ENCODE measurements around the gene PLEKHG4B. TPM values are rescaled to one million over a fixed set of nuclear protein-coding genes. Genes with fewer than 3 reads are reported as not detected.

PLEKHG4B gene
- total RNA-seq, 1 donor from 2014 or later = not detected

DNA sequence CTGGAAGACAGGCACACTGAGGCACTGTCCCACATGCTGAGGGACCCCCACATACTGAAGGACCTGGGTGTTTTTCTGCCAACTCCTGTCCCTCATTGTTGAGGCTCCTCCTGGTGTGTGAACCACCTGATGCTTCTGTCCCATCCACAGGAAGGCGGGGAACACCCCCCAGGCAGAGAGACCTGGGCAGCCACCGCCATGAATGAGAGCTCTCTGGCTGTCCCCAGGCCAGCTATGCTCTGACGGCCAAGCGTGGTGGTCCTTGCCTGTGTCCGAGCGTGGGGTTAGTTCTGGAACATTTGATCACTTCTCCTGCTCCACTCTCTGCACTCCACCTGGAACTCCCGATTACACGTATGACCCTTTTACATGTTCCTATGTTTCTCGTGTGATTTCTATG, 87.4 kb downstream of the PLEKHG4B start:
- DNase-seq = no peak
- ATAC-seq = no peak
- intact Hi-C loops (cut with micrococcal nuclease) = no loop called here

DNA sequence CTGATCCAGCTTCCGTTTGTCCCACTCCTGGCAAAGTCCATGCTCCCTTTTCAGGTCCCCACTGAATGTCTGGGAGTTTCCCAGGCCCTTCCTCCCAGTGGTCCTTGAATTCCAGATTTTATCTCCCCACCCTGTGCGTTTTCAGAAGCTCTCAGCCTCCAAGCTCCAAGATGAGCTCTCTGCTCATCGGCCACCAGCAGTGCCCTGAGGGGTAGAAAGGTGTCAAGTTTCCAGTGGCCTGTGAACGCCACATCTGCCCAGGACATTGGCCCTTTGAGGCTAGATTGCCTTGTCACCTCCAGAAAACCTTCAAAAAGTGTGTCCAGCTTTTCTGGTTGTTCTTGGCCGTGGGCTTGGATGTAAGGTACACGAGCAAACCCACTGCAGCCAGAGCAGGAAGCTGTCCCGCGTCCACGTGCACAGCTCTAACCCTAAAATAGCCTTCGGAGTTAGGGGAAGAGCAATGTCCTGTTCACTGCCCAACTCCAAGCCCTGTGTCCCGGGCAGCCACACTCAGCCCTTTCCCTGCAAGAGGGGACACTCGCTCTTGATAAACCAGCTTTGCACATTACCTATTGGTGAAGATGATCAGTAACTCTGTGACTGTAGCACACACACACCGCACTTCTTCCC, 88.4 kb downstream of the PLEKHG4B start:
- DNase-seq = no peak
- peak; percentile 68 for ATAC-seq
- intact Hi-C loops (cut with micrococcal nuclease) = no loop called here

DNA sequence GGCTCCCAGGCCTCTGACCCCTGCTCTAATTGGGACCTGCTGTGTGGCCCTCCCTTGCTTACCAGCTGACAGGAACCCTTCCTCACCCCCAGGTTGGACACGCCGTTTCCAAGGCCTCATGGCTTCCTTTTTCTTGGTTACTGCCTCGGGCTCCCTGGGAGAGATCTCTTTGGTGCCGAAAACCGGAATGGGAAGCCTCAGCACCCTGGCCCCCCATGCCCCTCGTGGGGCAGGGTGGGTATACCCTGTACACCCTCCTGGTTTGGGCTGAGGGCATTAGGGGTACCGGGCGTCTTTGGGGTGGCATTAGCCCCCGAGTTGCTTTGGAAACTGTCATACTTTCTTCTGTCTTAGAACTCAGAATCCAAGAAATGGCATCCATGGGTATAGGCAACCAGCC, 89.2 kb downstream of the PLEKHG4B start:
- ATAC-seq (no peak), DNase-seq (no peak)
- intact Hi-C loops (cut with micrococcal nuclease) = no loop called here

DNA sequence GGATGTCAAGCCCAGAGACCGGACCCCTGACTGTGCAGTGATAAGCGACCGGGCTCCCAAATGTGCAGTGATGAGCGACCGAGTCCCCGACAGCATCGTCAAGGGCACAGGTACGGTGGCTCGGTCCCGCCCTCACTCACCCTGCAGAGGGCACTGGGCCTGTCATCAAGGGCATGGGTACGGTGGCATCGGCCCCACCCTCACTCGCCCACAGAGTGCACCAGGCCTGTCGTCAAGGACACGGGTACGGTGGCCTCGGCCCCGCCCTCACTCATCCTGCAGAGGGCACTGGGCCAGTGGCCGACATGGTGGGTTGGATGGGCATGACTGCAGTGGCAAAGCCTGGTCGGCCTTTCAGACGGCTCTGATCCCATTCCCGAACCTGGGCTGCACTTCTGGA, 89.6 kb downstream of the PLEKHG4B start:
- intact Hi-C loops (cut with micrococcal nuclease) = no loop called here
- DNase-seq (no peak), ATAC-seq (no peak)

DNA sequence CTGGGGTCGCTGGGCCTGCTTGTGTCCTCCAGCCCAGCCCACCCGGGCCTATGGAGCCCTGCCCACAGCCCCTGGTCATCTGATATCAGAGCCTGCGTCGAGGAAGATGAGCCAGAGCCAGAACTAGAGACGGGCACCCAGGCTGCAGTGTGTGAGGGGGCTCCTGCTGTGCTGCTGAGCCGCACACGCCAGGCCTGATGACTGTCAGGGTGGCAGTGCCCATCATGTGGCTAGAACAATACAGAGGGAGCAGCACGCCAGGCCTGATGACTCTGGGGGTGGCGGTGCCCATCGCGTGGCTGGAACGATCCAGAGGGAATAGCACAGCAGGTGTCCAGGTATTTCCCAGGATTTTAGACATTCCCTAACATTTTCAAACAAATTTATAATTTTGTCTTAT, 90.2 kb downstream of the PLEKHG4B start:
- DNase-seq = peak; percentile 20
- ATAC-seq = no peak
- intact Hi-C loops (cut with micrococcal nuclease) = no loop called here

DNA sequence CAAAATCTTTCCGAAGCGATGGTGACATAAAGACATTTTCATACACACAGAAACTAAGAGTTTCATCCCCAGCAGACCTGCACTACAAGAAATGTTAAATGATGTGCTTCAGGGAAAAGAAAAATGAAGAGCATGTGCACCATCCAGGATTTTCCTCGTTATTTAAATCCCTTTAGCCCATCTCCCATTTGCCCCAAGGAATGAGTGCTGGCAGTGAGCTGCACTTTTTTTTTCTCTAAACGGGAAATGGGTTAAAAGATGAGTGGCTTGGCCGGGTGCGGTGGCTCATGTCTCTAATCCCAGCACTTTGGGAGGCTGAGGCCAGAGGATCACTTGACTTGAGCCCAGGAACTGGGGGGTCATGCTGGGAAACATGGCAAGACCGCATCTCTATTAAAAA, 92.5 kb downstream of the PLEKHG4B start:
- ATAC-seq (no peak), DNase-seq (no peak)
- intact Hi-C loops (cut with micrococcal nuclease) = no loop called here

DNA sequence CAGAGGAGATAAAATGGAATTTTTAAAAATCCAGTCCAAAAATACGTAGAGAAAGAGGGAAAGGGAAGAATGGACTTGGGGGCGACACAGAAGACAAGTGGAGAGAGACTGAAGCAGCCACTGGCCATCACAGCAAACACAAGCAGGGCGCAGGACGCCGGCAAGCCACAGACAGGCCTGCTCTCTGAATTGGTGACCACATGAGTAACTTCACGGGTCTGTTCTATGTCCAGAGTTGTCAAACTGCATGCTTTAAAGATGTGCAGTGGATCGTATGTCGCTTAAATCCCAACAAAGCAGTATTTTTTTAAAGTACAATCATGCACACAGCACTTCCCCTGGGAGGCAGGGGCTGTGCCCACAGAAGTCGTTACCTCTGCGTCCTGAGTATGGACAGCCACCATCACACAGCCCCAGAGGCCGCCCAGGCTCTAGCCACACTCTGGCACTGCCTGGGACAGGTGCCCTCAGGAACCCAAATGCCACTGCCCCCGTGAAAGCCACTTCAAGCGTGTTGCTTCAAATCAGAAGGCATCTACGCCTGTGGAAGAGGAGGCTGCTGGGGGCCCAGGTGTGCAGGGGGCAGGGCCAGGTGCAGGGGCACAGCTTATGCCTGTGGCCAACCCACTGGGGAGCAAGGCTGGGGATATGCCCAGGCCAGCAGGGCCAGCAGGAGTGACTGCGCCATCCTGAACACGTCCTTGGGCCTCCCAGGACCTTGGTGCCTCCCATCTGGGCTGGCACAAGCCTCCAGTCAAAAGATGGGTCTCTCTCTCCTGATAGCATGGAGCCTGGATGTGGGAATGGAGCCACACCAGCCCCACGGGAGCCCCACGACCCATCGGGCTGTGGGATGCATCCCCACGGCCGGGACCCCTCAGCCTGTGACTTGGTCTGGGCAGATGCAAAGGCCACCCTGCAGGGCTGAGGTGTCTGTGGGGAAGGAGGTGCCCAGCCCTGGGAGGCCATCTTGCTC, 93.4 kb downstream of the PLEKHG4B start:
- DNase-seq (peak; percentile 22), ATAC-seq (no peak)
- intact Hi-C loops (cut with micrococcal nuclease) = no loop called here

DNA sequence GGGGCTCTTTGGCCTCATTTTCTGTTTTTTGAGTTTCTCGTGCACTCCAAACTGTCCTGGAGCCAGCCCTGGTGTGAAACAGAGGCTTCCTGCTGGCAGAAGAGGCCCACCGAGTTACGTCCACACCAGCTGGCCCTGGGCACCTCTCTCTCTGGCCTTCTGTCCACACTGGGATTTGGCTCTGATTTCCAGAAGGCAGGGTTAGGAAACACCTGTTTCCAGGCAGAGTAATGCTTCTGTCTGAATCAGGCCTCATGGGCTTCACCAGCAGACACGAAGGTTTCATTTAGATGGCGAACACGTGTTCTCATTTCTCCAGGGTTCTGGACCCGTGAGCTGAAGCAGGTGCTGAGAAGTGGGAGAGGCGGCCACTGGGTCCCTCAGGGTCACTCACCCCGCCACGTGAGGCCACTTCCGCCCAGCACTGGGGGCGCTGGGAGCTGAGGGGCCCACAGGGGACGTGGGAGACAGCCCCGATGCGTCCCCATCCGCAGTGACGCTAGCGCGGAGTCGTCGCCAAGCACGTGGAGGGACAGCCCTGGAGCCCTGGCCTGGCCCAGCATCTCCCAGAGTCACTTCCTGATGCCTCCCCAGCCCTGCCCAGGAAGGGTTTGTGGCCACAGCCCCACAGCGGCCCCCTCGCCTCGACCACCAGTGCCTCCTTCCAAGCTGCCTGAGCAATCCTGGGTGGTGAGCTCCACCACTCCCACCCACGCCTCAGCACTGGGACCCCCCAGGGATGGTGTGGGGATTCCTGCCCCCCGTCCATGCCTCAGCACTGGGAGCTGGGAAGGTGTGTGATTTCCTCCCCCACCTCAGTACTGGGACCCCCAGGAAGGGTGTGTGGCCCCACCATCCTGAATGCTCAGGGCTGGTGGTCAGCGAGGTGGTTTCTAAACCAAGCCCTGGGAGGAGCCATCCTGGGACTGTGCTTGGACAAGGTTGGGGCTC, 94.4 kb downstream of the PLEKHG4B start:
- intact Hi-C loops (cut with micrococcal nuclease) = no loop called here
- DNase-seq (peak; percentile 28), ATAC-seq (no peak)

DNA sequence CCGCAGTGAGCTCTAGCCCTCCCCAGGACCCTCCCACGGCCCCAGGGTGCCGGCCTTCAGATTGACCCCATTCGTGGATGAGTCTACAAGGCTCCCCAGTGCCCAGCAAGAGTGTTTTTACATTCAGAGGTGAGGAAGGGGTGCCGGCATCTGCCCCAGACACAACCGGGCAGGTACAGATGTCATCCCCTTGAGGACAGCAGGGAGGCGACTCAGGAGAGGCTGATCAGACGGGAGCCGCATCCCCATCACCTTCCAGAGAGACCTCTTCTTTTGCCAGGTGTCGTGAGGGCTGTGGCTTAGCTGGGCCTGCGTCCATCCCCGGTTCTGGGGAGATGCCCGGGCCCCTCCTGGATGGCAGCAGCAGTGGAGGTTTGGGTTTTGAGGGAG, 95.1 kb downstream of the PLEKHG4B start:
- intact Hi-C loops (cut with micrococcal nuclease) = no loop called here
- no peak for ATAC-seq
- DNase-seq = peak; percentile 17

DNA sequence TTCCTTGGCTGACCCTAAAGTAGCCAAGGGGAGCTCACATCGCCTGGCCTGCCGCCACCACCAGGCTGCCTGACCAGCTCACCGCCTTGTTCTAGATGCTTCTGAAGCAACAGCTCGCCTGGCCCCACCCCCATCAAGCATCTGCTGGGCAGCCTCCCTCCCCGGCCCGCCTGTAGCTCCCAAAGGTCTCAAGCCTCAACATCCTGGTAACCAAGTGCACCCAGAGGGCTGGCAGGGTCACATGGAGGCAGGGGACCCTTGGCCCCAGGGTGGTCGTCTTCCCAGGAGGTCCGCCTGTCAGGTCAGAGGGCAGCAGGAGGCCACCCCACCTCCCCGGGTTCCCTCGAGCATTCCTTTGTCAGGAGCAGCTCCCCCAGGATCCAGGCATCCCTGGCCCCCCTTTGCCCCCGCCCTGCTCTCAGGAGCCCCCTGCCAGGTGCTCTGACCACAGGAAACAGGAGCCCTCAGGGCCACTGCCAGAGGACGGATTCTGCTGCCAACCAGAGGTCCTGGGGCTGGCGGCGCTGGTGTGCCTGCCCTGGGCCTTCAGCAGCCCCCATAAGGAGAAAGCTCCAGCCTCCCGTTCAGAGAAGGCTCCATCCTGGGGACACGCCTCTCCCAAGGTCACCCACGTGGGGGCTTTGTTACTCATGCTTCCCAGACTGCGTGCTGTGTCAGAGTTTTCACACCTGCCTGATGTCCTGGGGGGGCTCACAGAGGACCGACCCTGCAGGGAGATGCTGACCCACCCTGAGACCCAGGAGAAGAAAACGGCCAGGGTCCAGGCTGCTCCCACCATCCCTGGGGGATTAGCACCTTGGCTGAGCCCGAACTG, 95.9 kb downstream of the PLEKHG4B start:
- ATAC-seq (no peak), DNase-seq (peak; percentile 25)
- intact Hi-C loops (cut with micrococcal nuclease) = no loop called here

DNA sequence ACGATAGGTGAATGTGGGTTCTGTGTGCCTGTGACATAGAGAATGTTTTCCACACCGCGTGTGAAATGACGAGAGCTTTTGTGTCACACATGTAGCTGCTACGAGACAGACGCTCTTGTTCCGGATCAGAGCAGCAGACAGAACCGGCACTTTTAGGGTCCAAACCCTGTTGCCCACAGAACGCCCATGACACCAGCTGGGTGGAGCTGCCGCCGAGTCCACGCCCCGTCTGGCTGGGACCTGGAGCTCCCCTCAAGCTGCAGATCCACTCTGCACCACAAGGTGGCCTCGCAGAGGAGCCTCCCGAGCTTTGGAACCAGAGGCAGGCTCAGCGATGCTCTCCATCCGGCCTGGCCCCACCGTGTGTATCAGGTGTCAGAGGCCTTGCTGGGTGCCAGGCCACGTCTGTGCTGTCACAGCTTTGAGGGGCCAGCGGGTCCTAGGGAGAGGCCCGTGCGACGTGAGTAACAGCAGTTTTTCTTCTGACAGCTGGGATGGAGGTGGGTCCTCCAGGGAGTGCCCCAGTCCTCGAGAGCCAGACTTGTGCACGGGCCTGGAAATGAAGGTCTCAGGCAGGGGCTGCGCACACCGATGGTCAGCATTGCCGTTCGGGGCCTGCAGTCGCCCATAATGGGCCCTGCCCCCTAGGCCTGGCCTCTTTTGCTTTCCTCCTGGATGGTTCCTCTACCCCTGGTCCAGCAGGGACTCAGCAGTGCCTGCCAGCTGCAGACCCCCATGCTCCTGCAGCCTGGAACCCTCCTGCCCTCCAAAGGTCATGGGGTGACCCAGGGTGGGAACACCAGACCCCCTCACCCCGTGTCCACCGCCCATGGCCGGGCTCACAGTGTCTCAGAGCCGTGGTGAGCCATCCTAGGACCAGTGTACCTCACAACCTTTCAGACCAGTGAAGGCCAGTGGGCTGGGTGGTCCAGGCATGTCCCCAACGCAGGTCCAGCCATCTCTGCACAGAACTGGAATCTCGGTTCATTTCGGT, 96.8 kb downstream of the PLEKHG4B start:
- peak; percentile 94 for DNase-seq
- ATAC-seq = peak; percentile 52
- intact Hi-C loops (cut with micrococcal nuclease) = no loop called here

DNA sequence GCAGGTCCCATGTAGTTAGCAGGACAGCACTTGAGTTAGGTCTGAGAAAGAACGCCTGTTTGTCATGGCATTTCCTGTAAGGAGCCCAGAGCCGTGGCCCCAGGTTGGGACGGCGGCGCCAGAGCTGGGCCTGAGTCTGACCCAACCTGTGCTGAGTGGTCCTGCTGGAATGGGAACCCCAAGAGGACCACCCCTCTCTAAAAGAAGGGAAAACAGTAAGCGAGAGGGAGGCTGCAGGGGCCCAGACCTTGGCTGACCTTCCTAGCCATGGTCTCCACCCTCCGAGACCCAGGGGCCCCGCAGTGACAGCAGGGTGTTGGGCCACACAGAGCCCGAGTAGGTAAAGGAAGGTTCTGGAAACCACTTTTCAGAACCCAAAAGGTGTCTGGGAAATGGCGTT, 97.5 kb downstream of the PLEKHG4B start:
- intact Hi-C loops (cut with micrococcal nuclease) = no loop called here
- no peak for ATAC-seq
- DNase-seq = no peak

DNA sequence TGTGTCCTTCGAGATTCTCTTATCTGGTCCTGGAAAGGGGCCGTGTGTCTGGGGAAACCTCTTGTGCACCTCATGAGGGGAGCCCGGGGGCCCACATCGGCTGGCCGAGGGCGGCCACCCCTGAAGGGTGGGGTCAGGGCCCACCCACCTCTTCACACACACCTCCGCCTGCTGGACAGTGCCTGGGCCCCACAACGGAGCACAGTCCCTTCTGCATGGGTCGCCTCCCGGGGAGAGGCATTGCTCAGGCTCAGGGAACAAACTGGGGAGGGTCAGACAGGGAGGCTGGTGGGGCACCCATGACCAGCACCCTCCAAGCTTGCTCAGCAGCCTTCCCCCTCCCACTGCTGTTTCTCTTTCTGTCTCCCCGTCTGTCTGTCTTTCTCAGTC, 98.0 kb downstream of the PLEKHG4B start:
- ATAC-seq (no peak), DNase-seq (peak; percentile 39)
- intact Hi-C loops (cut with micrococcal nuclease) = no loop called here

DNA sequence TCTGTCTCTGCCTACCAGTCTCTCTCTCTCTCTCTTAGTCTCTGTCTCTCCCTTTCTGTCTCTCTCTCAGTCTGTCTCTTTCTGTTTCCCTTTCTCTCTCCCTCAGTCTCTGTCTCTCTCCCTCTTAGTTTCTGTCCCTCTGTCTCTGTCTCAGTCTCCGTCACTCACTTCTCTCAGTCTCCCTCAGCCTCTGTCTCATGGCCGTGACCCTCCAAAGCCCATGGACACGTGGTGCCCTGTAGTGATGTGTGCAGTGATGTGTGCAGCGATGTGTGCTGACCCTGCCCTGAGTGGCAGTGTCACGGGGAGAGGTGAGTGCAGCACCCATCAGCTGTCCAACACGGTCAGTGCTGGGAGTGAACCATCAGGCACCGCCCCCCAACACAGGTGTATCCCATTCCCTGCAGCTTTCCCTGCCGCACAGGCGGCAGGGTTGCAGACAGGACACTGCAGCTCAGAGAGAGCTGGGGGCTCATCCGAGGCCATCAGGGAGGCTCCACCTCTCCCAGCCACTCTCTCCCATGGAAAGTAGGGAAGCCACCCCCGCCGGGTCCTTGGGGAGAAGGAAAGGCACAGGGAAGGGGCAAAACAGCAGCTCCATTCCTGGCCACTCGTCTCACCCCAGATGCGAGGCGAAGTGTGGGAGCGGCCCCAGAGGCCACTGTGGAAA, 98.5 kb downstream of the PLEKHG4B start:
- peak; percentile 13 for ATAC-seq
- intact Hi-C loops (cut with micrococcal nuclease) = no loop called here
- peak; percentile 52 for DNase-seq

DNA sequence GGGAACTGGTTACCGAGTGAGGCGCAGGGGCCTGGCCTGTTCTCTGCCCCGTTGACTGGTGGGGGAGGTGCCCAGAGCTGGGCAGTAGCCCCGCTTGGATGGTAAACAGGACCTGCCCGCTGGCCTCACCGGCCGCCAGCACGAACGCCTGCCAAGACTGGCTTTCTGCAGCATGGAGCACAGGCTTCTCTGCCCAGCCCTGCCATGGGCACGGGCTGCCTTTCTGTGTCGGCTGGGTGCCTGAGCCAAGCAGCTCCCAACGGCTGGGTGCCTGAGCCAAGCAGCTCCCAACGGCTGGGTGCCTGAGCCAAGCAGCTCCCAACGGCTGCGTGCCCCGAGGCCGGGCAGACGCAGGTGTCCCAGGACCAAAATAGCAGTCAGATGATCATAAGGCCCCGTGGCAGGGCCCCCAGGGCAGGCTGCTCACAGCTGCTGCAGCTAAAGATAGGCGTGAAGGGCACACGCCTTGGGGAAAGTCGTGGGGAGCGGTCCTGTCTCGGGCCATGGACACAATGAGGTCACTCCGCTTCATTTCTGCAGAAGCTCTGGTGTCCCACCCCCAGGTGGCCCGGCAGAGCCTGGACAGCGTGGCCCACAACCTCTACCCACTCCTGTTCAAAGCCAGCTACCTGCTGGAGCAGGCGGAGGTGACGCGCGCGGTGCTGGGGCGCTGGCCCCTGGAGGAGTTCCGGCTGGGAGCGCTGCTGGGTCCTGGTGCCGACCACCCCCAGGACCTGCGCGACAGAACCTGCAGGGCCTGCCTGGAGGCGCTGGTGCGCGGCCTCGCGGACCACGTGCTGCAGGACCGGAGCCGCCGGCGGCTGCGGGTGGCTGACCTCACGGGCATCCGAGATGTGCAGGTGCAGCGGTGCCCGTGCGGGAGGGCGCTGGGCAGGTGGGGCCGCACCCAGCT, 99.3 kb downstream of the PLEKHG4B start, which contains the start of gene LRRC14B:
TSS of gene LRRC14B (plus strand) at position 460 of the 913 bp plus-strand sequence. CDS start at position 504, 44 bp downstream.
- intact Hi-C loops (cut with micrococcal nuclease) = no loop called here
- DNase-seq (peak; percentile 91), ATAC-seq (peak; percentile 73)

Measured in left ventricle myocardium superior (tissue), 1 donor.